Endodermal cell (in vitro differentiated cells): Measurements from ENCODE around the gene DMGDH. TPM values are rescaled to one million over a fixed set of nuclear protein-coding genes. Genes with fewer than 3 reads are reported as not detected.

ENCODE experiments used
- DNase-seq: peaks from one replicate; pipeline ENCODE4 v3.0.0-alpha.2; 2017
- H3K27ac ChIP-seq: 2 replicates; pipeline ENCODE4 v1.5.1; 2013; ENCODE audit warnings: mild to moderate bottlenecking, low read depth, low read length, moderate library complexity
- H3K27me3 ChIP-seq: 2 replicates; pipeline ENCODE4 v1.6.1; 2013; ENCODE audit warnings: mild to moderate bottlenecking, low read length, moderate library complexity; ENCODE audit not compliant: insufficient read depth, control insufficient read depth, poor library complexity, severe bottlenecking
- H3K36me3 ChIP-seq: 2 replicates; pipeline ENCODE4 v1.7.0; 2013; ENCODE audit warnings: mild to moderate bottlenecking, low read length, moderate library complexity; ENCODE audit not compliant: control insufficient read depth, insufficient read depth
- H3K4me1 ChIP-seq: one replicate; pipeline ENCODE4 v1.7.0; 2013; ENCODE audit warnings: low read length; ENCODE audit not compliant: control insufficient read depth, insufficient read depth
- H3K4me3 ChIP-seq: 2 replicates; pipeline ENCODE4 v1.5.1; 2013; ENCODE audit warnings: mild to moderate bottlenecking, low read length, moderate library complexity
- H3K9ac ChIP-seq: 2 replicates; pipeline ENCODE4 v1.6.1; 2013; ENCODE audit warnings: mild to moderate bottlenecking, low read length, moderate library complexity; ENCODE audit not compliant: poor library complexity, severe bottlenecking; ENCODE audit errors: extremely low read depth
- H3K9me3 ChIP-seq: 2 replicates; pipeline ENCODE4 v1.6.1; 2013; ENCODE audit warnings: mild to moderate bottlenecking, low read length, moderate library complexity; ENCODE audit not compliant: control insufficient read depth
- H3K27ac Mint-ChIP-seq: 2 replicates; pipeline ENCODE4 v1.8.0; 2020; ENCODE audit warnings: mixed read lengths
- H3K27me3 Mint-ChIP-seq: 2 replicates; pipeline ENCODE4 v1.8.0; 2021; ENCODE audit warnings: mild to moderate bottlenecking, mixed read lengths; ENCODE audit not compliant: insufficient read depth
- H3K36me3 Mint-ChIP-seq: 2 replicates; pipeline ENCODE4 v1.8.0; 2020; ENCODE audit warnings: low read depth, mixed read lengths
- H3K4me1 Mint-ChIP-seq: 2 replicates; pipeline ENCODE4 v1.8.0; 2020; ENCODE audit warnings: mixed read lengths
- H3K4me3 Mint-ChIP-seq: 2 replicates; pipeline ENCODE4 v1.8.0; 2020; ENCODE audit warnings: mild to moderate bottlenecking, moderate library complexity, mixed read lengths
- H3K9me3 Mint-ChIP-seq: 2 replicates; pipeline ENCODE4 v1.8.0; 2020; ENCODE audit warnings: mild to moderate bottlenecking, mixed read lengths
- CTCF ChIP-seq: fragments of 200-600 bp; sonication (generic); conservative IDR thresholded peaks from 2 replicates; pipeline ENCODE4 v1.5.0; 2021; ENCODE audit warnings: antibody characterized with exemption, mild to moderate bottlenecking
- WGBS, 2 experiments: methylation state at CpG; one replicate each; pipeline versions ENCODE4 v1.1.5 to v1.1.7; 2013; ENCODE audit warnings: missing lambda C conversion rate in 2 of 2, mixed read lengths in 1 of 2; ENCODE audit not compliant: insufficient coverage in 1 of 2, insufficient read length in 1 of 2; 5-methylcytosine and 5-hydroxymethylcytosine counted together
- total RNA-seq, 2 donors: library from RNA; stranded (reverse); fragmentation: NEBNext Ultra II Directional in 1 of 2; extraction: Animal tissue kit (Norgen Biotek cat#: 25700) in 1 of 2; gene quantifications; 2 replicates in 1 of 2; 3 replicates in 1 of 2; pipeline ENCODE4 v1.2.1, GENCODE V29; 2021

The DMGDH gene
- total RNA-seq, 2 donors from 2014 or later = 0.73 to 4.7 TPM

GRCh38 chr5:78974601-78975000, 94.9 kb downstream of the DMGDH start:
- Mint-ChIP-seq H3K9me3 (no peaks in the 10 kb centered on the region), H3K4me1 (peaks cover 36% of the 10 kb centered on the region), H3K27me3 (no peaks in the 10 kb centered on the region), H3K27ac (peak overlapping the region; percentile 71), H3K36me3 (no peaks in the 10 kb centered on the region), H3K4me3 (no peak overlapping the region)
- no peaks in the 10 kb centered on the region for H3K9me3 ChIP-seq
- peak overlapping the region; percentile 27 for H3K4me3 ChIP-seq
- no peak for DNase-seq
- H3K27me3 ChIP-seq = no peaks in the 10 kb centered on the region
- no peak for TF ChIP-seq CTCF
- H3K36me3 ChIP-seq = no peaks in the 10 kb centered on the region
- H3K9ac ChIP-seq = no peak overlapping the region
- H3K27ac ChIP-seq = no peak overlapping the region
- 83 to 88% methylated on average over 2 of the region's 2 CpGs for WGBS, 2 experiments
- peaks cover 11% of the 10 kb centered on the region for H3K4me1 ChIP-seq

GRCh38 chr5:78974011-78974410, 95.5 kb downstream of the DMGDH start:
- Histone ChIP-seq H3K36me3 (no peaks in the 10 kb centered on the region), H3K27me3 (no peaks in the 10 kb centered on the region), H3K4me1 (peaks cover 11% of the 10 kb centered on the region), H3K27ac (no peak overlapping the region), H3K9me3 (no peaks in the 10 kb centered on the region), H3K4me3 (peak overlapping the region; percentile 27), H3K9ac (no peak overlapping the region)
- TF ChIP-seq CTCF = no peak
- H3K27ac Mint-ChIP-seq = no peak overlapping the region
- DNase-seq = no peak
- peaks cover under 1% of the 10 kb centered on the region for H3K36me3 Mint-ChIP-seq
- H3K4me1 Mint-ChIP-seq = peaks cover 36% of the 10 kb centered on the region
- H3K27me3 Mint-ChIP-seq = no peaks in the 10 kb centered on the region
- H3K4me3 Mint-ChIP-seq = no peak overlapping the region
- no peaks in the 10 kb centered on the region for H3K9me3 Mint-ChIP-seq
- 86 to 94% methylated on average over 2 to 5 of the region's 5 CpGs for WGBS, 2 experiments

GRCh38 chr5:78972654-78973428, 96.6 kb downstream of the DMGDH start:
- H3K9me3 ChIP-seq = no peaks in the 10 kb centered on the region
- no peak for TF ChIP-seq CTCF
- H3K27ac Mint-ChIP-seq = no peak overlapping the region
- no peaks in the 10 kb centered on the region for H3K36me3 ChIP-seq
- H3K9ac ChIP-seq = no peak overlapping the region
- H3K4me1 Mint-ChIP-seq = peaks cover 36% of the 10 kb centered on the region
- H3K4me3 ChIP-seq = no peak overlapping the region
- peaks cover 11% of the 10 kb centered on the region for H3K4me1 ChIP-seq
- H3K27ac ChIP-seq = no peak overlapping the region
- no peaks in the 10 kb centered on the region for H3K27me3 Mint-ChIP-seq
- DNase-seq = no peak
- 96 to 100% methylated on average over 3 to 7 of the region's 7 CpGs for WGBS, 2 experiments
- no peaks in the 10 kb centered on the region for H3K27me3 ChIP-seq
- no peak overlapping the region for H3K4me3 Mint-ChIP-seq
- peaks cover 8% of the 10 kb centered on the region for H3K36me3 Mint-ChIP-seq
- H3K9me3 Mint-ChIP-seq = no peaks in the 10 kb centered on the region
